ENCODE data around the gene NFIB.

- TF ChIP-seq RFX5 (IDR thresholded peaks at IDR 0.05) (no peak), CTCF (IDR thresholded peaks at IDR 0.05) (no peak), POLR2AphosphoS2 (conservative IDR thresholded peaks at IDR 0.05; ENCODE audit: low read length) (no peak), MAX (IDR thresholded peaks at IDR 0.05) (peak; percentile 45), USF2 (IDR thresholded peaks at IDR 0.05) (no peak), POLR2A (IDR thresholded peaks at IDR 0.05; ENCODE audit: low read length) (no peak), RNF2 (IDR thresholded peaks at IDR 0.05; ENCODE audit: borderline replicate concordance, low read depth) (no peak), MAZ (IDR thresholded peaks at IDR 0.05; ENCODE audit: borderline replicate concordance, low read depth, low read length) (no peak), MYC (IDR thresholded peaks at IDR 0.05; ENCODE audit: borderline replicate concordance, low read length) (no peak), ELK1 (IDR thresholded peaks at IDR 0.05; ENCODE audit: low read depth, low read length) (no peak), PBX3 (IDR thresholded peaks at IDR 0.05) (no peak)
Observed at GRCh38 chr9:14238079-14238478, 75.9 kb downstream of the NFIB start.

All from A549 (cell line).